Type B pancreatic cell (in vitro differentiated cells): ENCODE results near the gene BAAT. TPM values are rescaled to one million over a fixed set of nuclear protein-coding genes. Genes with fewer than 3 reads are reported as not detected.

Source experiments
- DNase-seq: peaks from one replicate; pipeline ENCODE4 v3.0.0; 2021; ENCODE audit warnings: mixed read lengths; ENCODE audit not compliant: unreplicated experiment; ENCODE audit errors: extremely low spot score
- H3K27ac Mint-ChIP-seq: 2 replicates; pipeline ENCODE4 v1.8.0; 2021; ENCODE audit warnings: mild to moderate bottlenecking, mixed read lengths
- H3K27me3 Mint-ChIP-seq: 2 replicates; pipeline ENCODE4 v1.8.0; 2021; ENCODE audit warnings: mixed read lengths
- H3K36me3 Mint-ChIP-seq: 2 replicates; pipeline ENCODE4 v1.8.0; 2021; ENCODE audit warnings: mixed read lengths
- H3K4me1 Mint-ChIP-seq: one replicate; pipeline ENCODE4 v1.8.0; 2021; ENCODE audit warnings: mixed read lengths; ENCODE audit not compliant: unreplicated experiment
- H3K4me3 Mint-ChIP-seq: 2 replicates; pipeline ENCODE4 v1.8.0; 2021; ENCODE audit warnings: mild to moderate bottlenecking, mixed read lengths
- H3K9me3 Mint-ChIP-seq: 2 replicates; pipeline ENCODE4 v1.8.0; 2021; ENCODE audit warnings: mixed read lengths
- CTCF ChIP-seq: fragments of 200-600 bp; sonication (generic); conservative IDR thresholded peaks from 2 replicates; pipeline ENCODE4 v1.5.0; 2021; ENCODE audit warnings: antibody characterized with exemption, mild to moderate bottlenecking
- total RNA-seq: library from RNA; stranded (reverse); gene quantifications from 2 replicates; pipeline ENCODE4 v1.2.1, GENCODE V29; 2021; ENCODE audit warnings: low replicate concordance

Gene BAAT
- total RNA-seq, 1 donor from 2014 or later = 0.53 TPM

DNA sequence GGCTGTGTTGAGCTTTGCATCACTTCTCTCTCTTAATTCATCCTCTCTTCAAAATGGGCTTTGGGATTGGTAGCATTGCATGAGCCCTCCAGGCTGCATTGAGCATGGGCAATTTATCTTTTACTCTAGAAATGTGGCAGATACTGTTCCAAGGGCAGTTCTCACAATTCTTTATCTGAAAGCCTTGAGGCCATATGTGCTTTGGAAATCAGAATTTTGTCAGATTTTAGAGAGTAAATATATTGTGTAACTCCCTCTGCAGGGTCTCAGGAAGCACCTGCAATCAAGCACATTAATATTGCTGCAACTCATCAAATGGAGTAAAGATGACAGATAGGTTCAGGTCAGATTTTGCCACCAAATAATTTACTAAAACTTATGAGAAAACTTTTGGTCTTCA lies 33.2 kb upstream of the BAAT start:
- Mint-ChIP-seq H3K27me3 (no peaks in the 10 kb centered on the region), H3K9me3 (peaks cover 5% of the 10 kb centered on the region), H3K4me1 (peaks cover 5% of the 10 kb centered on the region), H3K27ac (no peak overlapping the region), H3K4me3 (no peak overlapping the region), H3K36me3 (peaks cover 15% of the 10 kb centered on the region)
- no peak for DNase-seq
- no peak for TF ChIP-seq CTCF

DNA sequence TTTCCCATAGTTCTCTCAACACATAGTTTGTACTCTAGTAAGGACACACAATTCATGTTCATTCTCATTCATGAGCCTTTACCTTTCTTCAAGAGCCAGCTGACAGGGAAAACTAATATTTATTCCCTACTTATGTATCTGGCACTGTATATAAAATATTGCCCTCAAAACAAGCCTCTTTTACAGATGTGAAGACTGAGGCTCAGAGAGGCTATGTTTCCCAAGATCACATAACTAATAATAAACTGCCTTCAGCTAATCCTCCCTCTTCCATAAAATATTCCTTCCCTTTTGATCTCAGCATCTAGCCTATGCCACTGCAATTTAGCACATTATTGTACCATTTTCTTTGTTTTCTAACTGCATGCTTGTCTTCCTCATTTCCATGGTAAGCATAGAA lies 32.6 kb upstream of the BAAT start:
- H3K4me3 Mint-ChIP-seq = no peak overlapping the region
- no peaks in the 10 kb centered on the region for H3K27me3 Mint-ChIP-seq
- no peak for TF ChIP-seq CTCF
- H3K27ac Mint-ChIP-seq = no peak overlapping the region
- peaks cover 5% of the 10 kb centered on the region for H3K4me1 Mint-ChIP-seq
- no peak for DNase-seq
- H3K9me3 Mint-ChIP-seq = peaks cover 5% of the 10 kb centered on the region
- H3K36me3 Mint-ChIP-seq = peaks cover 20% of the 10 kb centered on the region

DNA sequence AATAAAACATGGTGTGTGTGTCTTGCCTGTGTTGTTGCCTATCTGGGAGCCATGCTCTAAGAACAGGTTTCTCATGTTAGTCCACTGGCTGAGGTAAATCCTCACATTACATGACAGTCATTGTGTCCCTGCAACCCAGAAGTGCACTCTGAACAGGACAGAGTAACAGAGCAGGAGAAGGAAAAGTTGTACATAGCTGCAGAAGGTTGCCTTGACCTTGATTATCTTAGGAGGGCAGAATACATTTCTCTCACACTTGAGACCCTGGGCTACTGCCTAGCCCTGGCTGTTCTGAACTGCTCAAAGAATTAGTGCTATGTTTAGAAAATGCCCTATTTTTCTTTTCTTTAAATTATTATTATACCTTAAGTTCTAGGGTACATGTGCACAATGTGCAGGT lies 30.8 kb upstream of the BAAT start:
- H3K4me3 Mint-ChIP-seq = no peak overlapping the region
- no peak for TF ChIP-seq CTCF

DNA sequence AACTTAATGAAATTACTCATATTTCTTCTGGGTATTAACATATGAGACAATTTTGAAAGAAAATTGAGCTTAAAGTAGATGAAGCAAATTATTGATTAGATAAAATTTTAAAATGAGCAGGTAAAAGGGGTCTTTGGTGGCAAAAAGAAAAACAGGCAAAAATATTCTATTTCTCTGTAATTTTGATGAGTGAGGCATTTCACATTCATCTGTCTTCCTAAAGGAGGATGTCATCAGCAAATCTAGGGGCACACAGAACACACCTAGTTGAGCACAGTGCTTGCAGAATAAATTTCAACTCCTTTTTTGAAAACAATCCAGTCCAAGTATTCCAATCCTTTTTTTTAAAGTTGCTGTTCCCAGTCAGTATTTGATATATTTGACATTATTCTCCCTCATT lies 30.0 kb upstream of the BAAT start:
- no peaks in the 10 kb centered on the region for H3K4me1 Mint-ChIP-seq
- no peak for TF ChIP-seq CTCF
- H3K36me3 Mint-ChIP-seq = peaks cover 29% of the 10 kb centered on the region
- no peak overlapping the region for H3K4me3 Mint-ChIP-seq
- no peaks in the 10 kb centered on the region for H3K27me3 Mint-ChIP-seq
- H3K27ac Mint-ChIP-seq = no peak overlapping the region
- peaks cover 5% of the 10 kb centered on the region for H3K9me3 Mint-ChIP-seq
- DNase-seq = no peak

More for the DNA sequence above, 30.8 kb upstream of the BAAT start:
- Mint-ChIP-seq H3K36me3 (peaks cover 24% of the 10 kb centered on the region), H3K9me3 (peaks cover 5% of the 10 kb centered on the region), H3K27me3 (no peaks in the 10 kb centered on the region), H3K27ac (no peak overlapping the region), H3K4me1 (no peaks in the 10 kb centered on the region)
- DNase-seq = no peak

- no peak for TF ChIP-seq CTCF
- Mint-ChIP-seq H3K9me3 (peaks cover 41% of the 10 kb centered on the region), H3K27ac (no peak overlapping the region), H3K36me3 (peaks cover 79% of the 10 kb centered on the region), H3K27me3 (no peaks in the 10 kb centered on the region), H3K4me1 (no peaks in the 10 kb centered on the region), H3K4me3 (no peak overlapping the region)
- no peak for DNase-seq
These were observed 24.3 kb upstream of the BAAT start for GRCh38 chr9:101409079-101409477.
